ENCODE data around the gene UBASH3B.

GRCh38 chr11:122690384-122690783 lies 34.9 kb downstream of the UBASH3B start:
- TF ChIP-seq NFIC (IDR thresholded peaks at IDR 0.05) (no peak), REST (IDR thresholded peaks at IDR 0.05; ENCODE audit: low read depth) (no peak), USF1 (IDR thresholded peaks at IDR 0.05) (no peak), EGR1 (IDR thresholded peaks at IDR 0.05) (no peak), TAF1 (IDR thresholded peaks at IDR 0.05; ENCODE audit: low read depth) (no peak)
